ENCODE measurements around the gene SEMA4C. TPM values are rescaled to one million over a fixed set of nuclear protein-coding genes. Genes with fewer than 3 reads are reported as not detected.

The SEMA4C gene
- polyA plus RNA-seq, 1 donor (not counting 4 experiments of a cell fraction or from before 2014, with no cell fraction given): 7.5 TPM

DNA sequence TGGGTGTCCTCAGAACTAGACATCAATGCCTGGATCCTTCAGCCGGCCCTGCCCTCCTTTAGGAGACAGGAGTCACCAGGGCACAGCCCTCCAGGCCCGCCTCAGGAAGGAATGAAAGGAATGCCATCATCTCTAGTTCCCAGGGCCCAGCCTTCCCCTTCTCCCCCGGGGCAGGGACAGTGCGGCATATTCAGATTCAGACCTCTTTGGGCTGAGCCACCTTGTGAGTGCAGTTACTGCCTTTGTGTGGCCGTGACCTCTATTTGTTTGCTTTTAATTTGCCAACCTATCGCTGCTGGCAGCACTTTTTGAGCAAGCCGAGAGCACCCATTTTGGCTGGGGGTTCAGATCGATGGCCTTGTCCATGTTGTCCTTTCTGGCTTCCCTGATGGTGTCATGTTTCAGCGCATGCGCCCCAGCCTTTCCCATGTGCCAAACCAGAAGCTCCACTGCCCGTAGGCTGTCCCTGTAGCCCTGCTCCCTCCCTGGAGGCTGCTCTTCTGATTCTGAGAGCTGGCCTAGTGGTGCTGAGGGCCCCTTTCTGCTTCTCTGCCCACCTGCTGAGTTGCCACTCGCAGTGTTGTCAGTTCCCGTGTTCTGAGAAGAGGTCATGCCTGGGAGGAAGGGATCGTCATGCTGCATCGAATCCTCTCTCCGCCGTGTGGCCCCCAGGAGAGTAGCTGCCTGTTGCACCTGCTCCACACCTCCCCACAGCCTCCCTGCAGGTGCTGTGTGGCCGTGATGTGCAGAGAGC, 36.9 kb downstream of the SEMA4C start:
- H2AFZ ChIP-seq (ENCODE audit: control insufficient read depth, low read length): no peak overlapping the region
- H3K4me3 ChIP-seq (ENCODE audit: control insufficient read depth in 2 of 3, extremely low read depth in 1 of 3, insufficient read depth in 2 of 3, low read depth in 1 of 3, low read length in 3 of 3): no peak overlapping the region
- H3K9me3 ChIP-seq (ENCODE audit: control insufficient read depth, low read depth, low read length): no peaks in the 10 kb centered on the region
- dilution Hi-C loops (cut with MboI; ENCODE audit: extremely low pct_ligation_motif_present, low sequenced_read_pairs): no loop called here
- FAIRE-seq: no peak
- no peak for DNase-seq (ENCODE audit: low read depth, low spot score)
- TF ChIP-seq, protein P1, sequence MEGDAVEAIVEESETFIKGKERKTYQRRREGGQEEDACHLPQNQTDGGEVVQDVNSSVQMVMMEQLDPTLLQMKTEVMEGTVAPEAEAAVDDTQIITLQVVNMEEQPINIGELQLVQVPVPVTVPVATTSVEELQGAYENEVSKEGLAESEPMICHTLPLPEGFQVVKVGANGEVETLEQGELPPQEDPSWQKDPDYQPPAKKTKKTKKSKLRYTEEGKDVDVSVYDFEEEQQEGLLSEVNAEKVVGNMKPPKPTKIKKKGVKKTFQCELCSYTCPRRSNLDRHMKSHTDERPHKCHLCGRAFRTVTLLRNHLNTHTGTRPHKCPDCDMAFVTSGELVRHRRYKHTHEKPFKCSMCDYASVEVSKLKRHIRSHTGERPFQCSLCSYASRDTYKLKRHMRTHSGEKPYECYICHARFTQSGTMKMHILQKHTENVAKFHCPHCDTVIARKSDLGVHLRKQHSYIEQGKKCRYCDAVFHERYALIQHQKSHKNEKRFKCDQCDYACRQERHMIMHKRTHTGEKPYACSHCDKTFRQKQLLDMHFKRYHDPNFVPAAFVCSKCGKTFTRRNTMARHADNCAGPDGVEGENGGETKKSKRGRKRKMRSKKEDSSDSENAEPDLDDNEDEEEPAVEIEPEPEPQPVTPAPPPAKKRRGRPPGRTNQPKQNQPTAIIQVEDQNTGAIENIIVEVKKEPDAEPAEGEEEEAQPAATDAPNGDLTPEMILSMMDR (optimal IDR thresholded peaks at IDR 0.05 in 1 of 3, IDR thresholded peaks at IDR 0.05 in 1 of 3, conservative IDR thresholded peaks at IDR 0.05 in 1 of 3; ENCODE audit: extremely low read depth in 1 of 3, insufficient read depth in 2 of 3, low read length in 3 of 3): no peak
- no peaks in the 10 kb centered on the region for H3K79me2 ChIP-seq (ENCODE audit: control insufficient read depth, insufficient read depth, low read length)
- no peaks in the 10 kb centered on the region for H3K9me1 ChIP-seq (ENCODE audit: control insufficient read depth, extremely low read depth, insufficient read depth, low read length)
- no peaks in the 10 kb centered on the region for H3K4me1 ChIP-seq (ENCODE audit: control insufficient read depth, extremely low read depth, insufficient read depth, low read length)
- no peaks in the 10 kb centered on the region for H3K27me3 ChIP-seq (ENCODE audit: control insufficient read depth, extremely low read depth, insufficient read depth, low read length)
- H3K4me2 ChIP-seq (ENCODE audit: control insufficient read depth, extremely low read depth, insufficient read depth, low read depth, low read length): no peak overlapping the region
- no peak overlapping the region for H3K27ac ChIP-seq (ENCODE audit: control insufficient read depth, insufficient read depth, low read length)
- H4K20me1 ChIP-seq (ENCODE audit: control insufficient read depth, extremely low read depth, insufficient read depth, low read length): no peaks in the 10 kb centered on the region
- H3K9ac ChIP-seq (ENCODE audit: control insufficient read depth, extremely low read depth, insufficient read depth, low read length): no peak overlapping the region
- peaks cover 4 to 15% of the 10 kb centered on the region in 2 experiments for H3K36me3 ChIP-seq (ENCODE audit: control insufficient read depth in 2 of 2, extremely low read depth in 1 of 2, insufficient read depth in 2 of 2, low read length in 2 of 2)

DNA sequence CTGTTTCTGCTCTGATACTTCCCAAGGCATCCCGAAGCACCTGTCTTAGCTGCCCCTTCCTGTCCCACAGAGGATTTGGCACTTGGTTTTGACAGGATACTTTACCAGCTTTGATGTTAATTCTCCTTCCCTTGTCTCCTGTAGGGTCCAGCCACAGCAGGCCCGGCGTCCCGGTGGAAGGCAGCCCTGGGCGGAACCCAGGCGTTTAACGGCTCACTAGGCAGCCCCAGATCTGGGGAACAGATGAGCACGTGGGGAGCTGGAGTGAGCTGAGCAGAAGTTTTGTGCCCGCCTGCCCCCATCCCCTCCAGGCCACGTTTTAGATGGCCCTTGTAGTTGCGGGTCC, 37.5 kb downstream of the SEMA4C start:
- Histone ChIP-seq H4K20me1 (ENCODE audit: control insufficient read depth, extremely low read depth, insufficient read depth, low read length) (no peaks in the 10 kb centered on the region), H3K9me3 (ENCODE audit: control insufficient read depth, low read depth, low read length) (no peaks in the 10 kb centered on the region), H3K27ac (ENCODE audit: control insufficient read depth, insufficient read depth, low read length) (no peak overlapping the region), H3K9me1 (ENCODE audit: control insufficient read depth, extremely low read depth, insufficient read depth, low read length) (no peaks in the 10 kb centered on the region), H3K4me3 (ENCODE audit: control insufficient read depth in 2 of 3, extremely low read depth in 1 of 3, insufficient read depth in 2 of 3, low read depth in 1 of 3, low read length in 3 of 3) (no peak overlapping the region), H3K36me3 (ENCODE audit: control insufficient read depth in 2 of 2, extremely low read depth in 1 of 2, insufficient read depth in 2 of 2, low read length in 2 of 2) (peaks cover 6 to 18% of the 10 kb centered on the region in 2 experiments), H2AFZ (ENCODE audit: control insufficient read depth, low read length) (no peak overlapping the region), H3K27me3 (ENCODE audit: control insufficient read depth, extremely low read depth, insufficient read depth, low read length) (no peaks in the 10 kb centered on the region), H3K4me1 (ENCODE audit: control insufficient read depth, extremely low read depth, insufficient read depth, low read length) (no peaks in the 10 kb centered on the region), H3K4me2 (ENCODE audit: control insufficient read depth, extremely low read depth, insufficient read depth, low read depth, low read length) (no peak overlapping the region), H3K9ac (ENCODE audit: control insufficient read depth, extremely low read depth, insufficient read depth, low read length) (no peak overlapping the region), H3K79me2 (ENCODE audit: control insufficient read depth, insufficient read depth, low read length) (no peaks in the 10 kb centered on the region)
- no peak for FAIRE-seq
- DNase-seq (ENCODE audit: low read depth, low spot score): no peak
- TF ChIP-seq, protein P1 (optimal IDR thresholded peaks at IDR 0.05 in 1 of 3, IDR thresholded peaks at IDR 0.05 in 1 of 3, conservative IDR thresholded peaks at IDR 0.05 in 1 of 3; ENCODE audit: extremely low read depth in 1 of 3, insufficient read depth in 2 of 3, low read length in 3 of 3): no peak
- no peak for TF ChIP-seq EZH2 (IDR thresholded peaks at IDR 0.05; ENCODE audit: low read length)
- dilution Hi-C loops (cut with MboI; ENCODE audit: extremely low pct_ligation_motif_present, low sequenced_read_pairs): no loop called here
